Aorta (tissue), 5 donors: ENCODE results near the gene DSE. TPM values are rescaled to one million over a fixed set of nuclear protein-coding genes. Genes with fewer than 3 reads are reported as not detected.

Source experiments
- ATAC-seq: fragments of 200-7000 bp; cut with Tn5 transposase; one replicate; pipeline ENCODE4 v1.9.1; 2022; ENCODE audit warnings: moderate library complexity; ENCODE audit not compliant: low FRiP score
- DNase-seq, 2 donors: peaks; one replicate each; pipeline ENCODE4 v3.0.0-alpha.2; 2020
- H3K27ac ChIP-seq, 2 donors: one replicate each; pipeline ENCODE4 v1.5.1; 2013; ENCODE audit warnings: low read length in 2 of 2, mild to moderate bottlenecking in 2 of 2, moderate library complexity in 2 of 2, control low read depth in 1 of 2, inconsistent platforms in 1 of 2, low read depth in 1 of 2
- H3K27me3 ChIP-seq, 2 donors: one replicate each; pipeline ENCODE4 v1.6.1; 2013; ENCODE audit warnings: control low read depth in 1 of 2, low read length in 1 of 2, mild to moderate bottlenecking in 1 of 2, moderate library complexity in 1 of 2; ENCODE audit not compliant: insufficient read depth in 2 of 2, control insufficient read depth in 1 of 2
- H3K36me3 ChIP-seq, 2 donors: one replicate each; pipeline ENCODE4 v1.6.1; 2013; ENCODE audit warnings: control low read depth in 1 of 2, low read length in 1 of 2, mild to moderate bottlenecking in 1 of 2; ENCODE audit not compliant: insufficient read depth in 2 of 2, control insufficient read depth in 1 of 2
- H3K4me1 ChIP-seq, 2 donors: one replicate each; pipeline ENCODE4 v1.6.1; 2013; ENCODE audit warnings: low read length in 2 of 2, control low read depth in 1 of 2, mild to moderate bottlenecking in 1 of 2, moderate library complexity in 1 of 2; ENCODE audit not compliant: insufficient read depth in 2 of 2, control insufficient read depth in 1 of 2
- H3K4me3 ChIP-seq, 2 donors: one replicate each; pipeline ENCODE4 v1.5.1; 2013; ENCODE audit warnings: low read length in 2 of 2, control low read depth in 1 of 2, mild to moderate bottlenecking in 1 of 2
- H3K9me3 ChIP-seq: one replicate; pipeline ENCODE4 v1.6.1; 2013; ENCODE audit warnings: mild to moderate bottlenecking, low read length; ENCODE audit not compliant: control insufficient read depth
- WGBS, 2 donors: extraction: QIAGEN DNeasy Blood & Tissue Kit; methylation state at CpG; one replicate each; pipeline ENCODE4 v1.1.7; 2013; 5-methylcytosine and 5-hydroxymethylcytosine counted together
- intact Hi-C, 2 donors: fragments of 100-400 bp; cut with DNase I; formaldehyde crosslinking; loops; one replicate each; pipeline versions ENCODE4 v1.14.2 to v1.15.0; 2022
- polyA plus RNA-seq, 2 donors: library from polyadenylated mRNA; stranded (reverse); fragments of 200-250 nt; gene quantifications; one replicate each; pipeline ENCODE4 v1.2.3, GENCODE V29; 2013
- total RNA-seq, 2 donors: library from RNA; stranded (reverse); fragmentation: NEBNext Ultra II Directional; extraction: Animal tissue kit (Norgen Biotek cat#: 25700); gene quantifications; one replicate each; pipeline ENCODE4 v1.2.1, GENCODE V29; 2021
- donor health status: healthy with polysubstance abuse.
- donor health status: Bipolar disorder and iron deficiency.
- donor health status: DM: no; HTN: no; CAD: no.
- donor health status: DM: no; HTN: no; CAD: no.
- donor health status: DM: yes; HTN: yes; CAD: no.

Gene DSE
- total and polyA plus RNA-seq, 4 donors = 8.5 to 96.7 (median 32.9) TPM

DNA sequence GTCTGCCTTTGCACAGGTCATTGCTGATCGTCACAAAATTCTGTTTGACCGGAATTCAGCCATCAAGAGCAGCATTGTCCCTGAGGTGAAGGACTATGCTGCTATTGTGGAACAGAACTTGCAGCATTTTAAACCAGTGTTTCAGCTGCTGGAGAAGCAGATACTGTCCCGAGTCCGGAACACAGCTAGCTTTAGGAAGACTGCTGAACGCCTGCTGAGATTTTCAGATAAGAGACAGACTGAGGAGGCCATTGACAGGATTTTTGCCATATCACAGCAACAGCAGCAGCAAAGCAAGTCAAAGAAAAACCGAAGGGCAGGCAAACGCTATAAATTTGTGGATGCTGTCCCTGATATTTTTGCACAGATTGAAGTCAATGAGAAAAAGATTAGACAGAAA, 65.8 kb downstream of the DSE start:
- Histone ChIP-seq H3K27ac (no peak overlapping the region), H3K36me3 (peaks cover 2 to 5% of the 10 kb centered on the region in 2 donors), H3K4me1 (peaks cover 0 to 1% of the 10 kb centered on the region in 2 donors), H3K9me3 (no peaks in the 10 kb centered on the region), H3K27me3 (no peaks in the 10 kb centered on the region), H3K4me3 (no peak overlapping the region)
- 92% methylated on average over 7 of the region's 7 CpGs for WGBS, 2 donors
- DNase-seq (no peak), ATAC-seq (no peak)
- intact Hi-C loops = no loop called here

DNA sequence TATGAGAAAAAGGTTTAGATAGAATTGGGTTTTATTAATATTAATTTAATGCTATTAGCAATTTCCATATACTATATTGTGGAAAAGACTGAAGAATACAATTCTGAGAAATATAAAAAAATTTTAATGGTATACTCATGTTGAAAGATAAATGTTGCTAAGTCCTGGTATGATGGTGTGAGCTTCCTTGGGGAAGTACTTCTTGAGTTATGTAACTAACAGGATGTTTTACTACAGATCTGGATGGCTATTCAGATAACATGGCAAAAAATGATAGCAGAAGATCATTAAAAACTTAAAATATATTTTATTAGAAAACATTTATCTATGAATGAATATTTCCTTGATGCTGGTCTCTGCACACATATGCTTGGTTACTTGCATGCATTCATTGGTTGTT, 66.9 kb downstream of the DSE start:
- Histone ChIP-seq H3K4me3 (no peak overlapping the region), H3K4me1 (peaks cover 0 to 1% of the 10 kb centered on the region in 2 donors)
- intact Hi-C loops = no loop called here

DNA sequence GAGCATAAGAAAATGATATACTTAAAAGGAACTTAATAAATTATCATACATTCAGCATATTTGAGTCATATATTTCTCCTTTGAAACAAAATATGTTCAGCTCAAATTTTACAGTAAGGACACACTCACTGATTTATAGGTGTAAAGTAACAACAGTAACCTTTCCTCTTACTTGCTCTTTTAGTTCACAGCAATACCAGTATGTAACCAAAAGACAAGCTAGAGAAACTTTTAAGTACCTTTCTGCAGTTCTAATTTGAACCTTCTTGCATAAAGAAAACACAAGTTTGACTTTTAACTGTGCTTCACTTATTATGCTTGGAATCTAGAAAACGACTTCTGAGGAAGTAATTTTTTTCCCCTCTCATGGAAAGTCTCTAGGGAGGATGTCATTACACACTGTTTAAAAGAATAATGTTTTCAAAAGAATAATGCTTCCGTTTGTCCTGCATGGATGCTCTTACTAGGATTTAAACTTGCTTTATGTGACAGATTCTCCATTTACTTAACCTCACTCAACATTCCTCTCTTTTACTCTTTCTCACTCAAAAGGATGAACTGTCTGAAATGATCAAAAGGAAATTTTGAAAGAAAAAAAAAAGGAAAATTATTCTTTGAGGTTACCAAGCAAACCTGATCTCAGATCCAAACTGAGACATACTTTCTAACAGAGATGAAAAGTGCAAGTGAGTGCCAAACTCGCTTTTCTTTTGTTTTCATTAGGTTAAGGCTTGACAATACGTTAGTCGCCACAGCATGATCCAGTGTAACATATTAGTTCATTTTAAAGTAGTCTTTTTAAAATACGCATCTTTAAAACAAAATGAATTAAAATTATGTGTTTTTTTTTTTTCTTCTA, 68.1 kb downstream of the DSE start:
- ATAC-seq (no peak), DNase-seq (no peak)
- intact Hi-C loops = no loop called here
- H3K9me3 ChIP-seq = no peaks in the 10 kb centered on the region
- H3K4me1 ChIP-seq = peaks cover 1 to 4% of the 10 kb centered on the region in 2 donors
- 58 to 59% methylated on average over 6 of the region's 6 CpGs for WGBS, 2 donors
- no peak overlapping the region for H3K27ac ChIP-seq
- no peak overlapping the region for H3K4me3 ChIP-seq
- H3K27me3 ChIP-seq = no peaks in the 10 kb centered on the region
- H3K36me3 ChIP-seq = peaks cover 2 to 5% of the 10 kb centered on the region in 2 donors

More for the DNA sequence above, 66.9 kb downstream of the DSE start:
- Histone ChIP-seq H3K36me3 (peaks cover 2 to 5% of the 10 kb centered on the region in 2 donors), H3K27ac (no peak overlapping the region), H3K27me3 (no peaks in the 10 kb centered on the region), H3K9me3 (no peaks in the 10 kb centered on the region)
- ATAC-seq (no peak), DNase-seq (no peak)

DNA sequence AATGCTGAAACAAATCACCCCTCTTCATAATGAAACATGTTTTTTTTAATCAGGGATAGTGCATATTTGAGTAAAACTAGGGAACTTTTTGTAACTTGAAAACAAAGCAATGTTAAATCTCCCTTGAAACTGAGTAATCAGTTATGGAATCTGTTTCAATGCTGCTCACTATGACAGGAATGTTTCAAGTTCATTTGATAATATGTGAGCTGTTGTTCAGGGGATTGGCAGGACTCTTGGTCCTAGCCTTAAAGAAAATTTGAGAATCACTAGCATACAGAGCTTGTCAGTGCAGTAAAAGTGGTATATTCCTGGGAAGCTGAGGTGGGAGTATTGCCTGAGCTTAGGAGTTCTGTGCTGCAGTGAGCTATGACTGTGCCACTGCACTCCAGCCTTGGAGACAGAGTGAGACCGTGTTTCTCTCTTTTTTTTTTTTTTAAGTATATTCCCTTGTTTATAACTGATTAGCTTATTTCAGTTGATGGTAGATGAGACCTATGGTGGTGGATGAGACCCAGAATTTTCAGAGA, 68.8 kb downstream of the DSE start:
- WGBS, 2 donors = 67 to 68% methylated on average over 1 of the region's 1 CpG
- no peaks in the 10 kb centered on the region for H3K27me3 ChIP-seq
- no peak overlapping the region for H3K27ac ChIP-seq
- DNase-seq (no peak), ATAC-seq (no peak)
- H3K36me3 ChIP-seq = peaks cover 2 to 5% of the 10 kb centered on the region in 2 donors
- no peak overlapping the region for H3K4me3 ChIP-seq
- intact Hi-C loops = loop anchor here in 1 of 2 donors (10.0 kb wide), 1 partner anchor 155 kb away; no protein-coding TSS in a partner anchor
- H3K4me1 ChIP-seq = peaks cover 1 to 4% of the 10 kb centered on the region in 2 donors
- H3K9me3 ChIP-seq = no peaks in the 10 kb centered on the region

DNA sequence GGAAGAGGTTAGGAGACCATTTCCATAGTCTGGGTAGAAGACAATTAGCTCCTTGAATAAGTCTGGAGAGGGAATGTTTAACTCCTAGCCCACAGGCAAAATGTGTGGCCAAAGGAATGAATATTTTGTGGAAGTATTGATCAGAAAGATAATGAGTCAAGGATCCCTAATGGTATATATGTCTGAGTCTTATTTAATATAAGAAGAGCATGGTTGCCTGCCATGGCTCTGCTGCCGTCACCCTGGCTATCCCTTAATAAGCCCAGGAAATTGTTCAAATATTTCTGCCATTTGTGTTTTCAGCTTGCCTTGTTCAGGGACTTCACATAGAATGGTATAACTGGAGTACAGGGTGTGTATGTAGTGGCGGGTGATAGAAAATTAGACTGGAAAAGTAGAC, 72.4 kb downstream of the DSE start:
- peaks cover 3 to 4% of the 10 kb centered on the region in 2 donors for H3K4me1 ChIP-seq
- no peak overlapping the region for H3K27ac ChIP-seq
- intact Hi-C loops = loop anchor here in 1 of 2 donors (10.0 kb wide), 1 partner anchor 158 kb away; no protein-coding TSS in a partner anchor
- no peak overlapping the region for H3K4me3 ChIP-seq
- ATAC-seq (no peak), DNase-seq (no peak)
- no peaks in the 10 kb centered on the region for H3K9me3 ChIP-seq
- H3K27me3 ChIP-seq = no peaks in the 10 kb centered on the region
- 35 to 47% methylated on average over 2 of the region's 2 CpGs for WGBS, 2 donors
- no peaks in the 10 kb centered on the region for H3K36me3 ChIP-seq

DNA sequence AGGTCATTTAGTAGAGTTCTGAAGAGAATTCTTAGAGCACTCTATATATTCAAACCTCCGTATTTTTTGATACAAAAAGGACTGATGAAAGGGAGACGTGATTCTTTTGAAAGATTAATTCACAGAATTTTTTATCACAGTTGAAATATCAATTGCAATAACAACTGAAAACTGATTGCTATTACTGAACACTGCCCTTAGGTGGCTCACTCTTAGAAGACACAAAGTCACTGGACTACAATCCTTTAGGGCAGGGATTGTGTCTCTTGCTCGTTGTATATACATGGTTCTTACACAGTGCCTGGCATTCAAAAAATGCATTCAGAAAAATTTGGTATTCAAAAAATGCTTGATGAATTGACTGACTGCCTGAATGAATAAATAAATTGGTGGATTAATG, 73.3 kb downstream of the DSE start:
- no peaks in the 10 kb centered on the region for H3K36me3 ChIP-seq
- no peaks in the 10 kb centered on the region for H3K9me3 ChIP-seq
- H3K27ac ChIP-seq = no peak overlapping the region
- ATAC-seq = no peak
- no peaks in the 10 kb centered on the region for H3K27me3 ChIP-seq
- peaks cover 2 to 4% of the 10 kb centered on the region in 2 donors for H3K4me1 ChIP-seq
- intact Hi-C loops = loop anchor here in 1 of 2 donors (10.0 kb wide), 1 partner anchor 159 kb away; no protein-coding TSS in a partner anchor
- H3K4me3 ChIP-seq = no peak overlapping the region
- WGBS, 2 donors = 52 to 63% methylated on average over 3 of the region's 3 CpGs
- DNase-seq = no peak

DNA sequence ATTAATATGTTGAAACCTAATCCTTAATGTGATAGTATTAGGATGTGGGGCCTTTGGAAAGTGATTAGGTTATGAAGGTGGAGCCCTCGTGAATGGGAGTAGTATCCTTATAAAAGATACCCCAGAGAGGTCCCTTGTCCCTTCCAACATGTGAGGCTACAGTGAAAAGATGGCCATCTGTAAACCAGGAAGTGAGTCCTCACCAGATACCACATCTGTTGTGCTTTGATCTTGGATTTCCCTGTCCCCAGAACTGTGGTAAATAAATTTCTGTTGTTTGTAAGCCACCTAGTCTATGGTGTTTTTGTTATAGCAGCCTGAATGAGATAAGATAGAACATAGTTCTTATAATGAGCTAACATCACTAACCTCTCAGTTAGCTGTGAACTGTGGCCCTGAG, 73.8 kb downstream of the DSE start:
- 95 to 100% methylated on average over 1 of the region's 1 CpG for WGBS, 2 donors
- Histone ChIP-seq H3K4me1 (peaks cover 1 to 4% of the 10 kb centered on the region in 2 donors), H3K4me3 (no peak overlapping the region), H3K27ac (no peak overlapping the region), H3K27me3 (no peaks in the 10 kb centered on the region), H3K36me3 (no peaks in the 10 kb centered on the region), H3K9me3 (no peaks in the 10 kb centered on the region)
- ATAC-seq (no peak), DNase-seq (no peak)
- intact Hi-C loops = loop anchor here in 1 of 2 donors (10.0 kb wide), 1 partner anchor 160 kb away; no protein-coding TSS in a partner anchor

DNA sequence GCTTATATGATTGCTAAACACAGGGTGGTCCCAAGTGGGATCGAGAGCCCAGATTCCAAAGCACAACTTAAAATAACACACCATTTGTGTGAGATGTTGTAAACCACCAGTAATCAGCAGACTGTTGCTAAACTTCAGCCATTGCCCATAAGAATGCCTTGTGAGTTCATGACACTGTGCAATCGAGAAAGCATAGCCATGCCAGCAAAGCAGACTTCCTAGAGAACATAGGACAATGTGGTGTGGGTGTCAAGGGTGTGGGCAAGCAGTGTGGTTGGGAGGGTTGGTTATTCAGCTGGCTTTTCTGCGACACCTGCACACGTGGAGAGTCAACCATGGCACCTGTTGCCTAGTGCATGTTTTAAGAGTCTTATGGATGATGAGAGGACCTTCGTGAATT, 74.4 kb downstream of the DSE start:
- no peak for DNase-seq
- Histone ChIP-seq H3K9me3 (no peaks in the 10 kb centered on the region), H3K27me3 (no peaks in the 10 kb centered on the region), H3K4me3 (no peak overlapping the region), H3K4me1 (peaks cover 1 to 4% of the 10 kb centered on the region in 2 donors), H3K27ac (no peak overlapping the region), H3K36me3 (no peaks in the 10 kb centered on the region)
- 63 to 75% methylated on average over 5 of the region's 5 CpGs for WGBS, 2 donors
- no peak for ATAC-seq
- intact Hi-C loops = loop anchor here (5.0 to 10.0 kb wide), 2 partner anchors 158 to 160 kb away; no protein-coding TSS in a partner anchor
